ENCODE results near the gene DLGAP5.

Gene DLGAP5

DNA sequence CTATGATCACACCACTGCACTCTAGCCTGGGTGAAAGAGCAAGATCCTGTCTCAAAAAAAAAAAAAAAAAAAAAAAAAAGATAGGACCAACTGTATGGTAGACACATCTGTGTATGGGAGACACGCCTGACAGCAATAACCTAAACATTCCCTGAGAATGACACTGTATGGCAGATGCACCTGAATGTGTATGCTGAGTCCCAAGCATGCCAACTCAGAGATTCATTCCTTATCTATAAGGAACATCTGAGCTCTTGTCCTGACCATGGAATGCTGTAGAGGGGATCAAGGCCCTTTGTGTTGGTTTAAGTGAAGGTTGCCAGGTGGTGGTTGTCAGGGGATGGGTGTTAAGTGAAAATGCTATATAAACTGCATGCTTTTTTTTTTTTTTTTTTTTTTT, 81.5 kb downstream of the DLGAP5 start:
- no peak for DNase-seq (ENCODE audit: low spot score)

DNA sequence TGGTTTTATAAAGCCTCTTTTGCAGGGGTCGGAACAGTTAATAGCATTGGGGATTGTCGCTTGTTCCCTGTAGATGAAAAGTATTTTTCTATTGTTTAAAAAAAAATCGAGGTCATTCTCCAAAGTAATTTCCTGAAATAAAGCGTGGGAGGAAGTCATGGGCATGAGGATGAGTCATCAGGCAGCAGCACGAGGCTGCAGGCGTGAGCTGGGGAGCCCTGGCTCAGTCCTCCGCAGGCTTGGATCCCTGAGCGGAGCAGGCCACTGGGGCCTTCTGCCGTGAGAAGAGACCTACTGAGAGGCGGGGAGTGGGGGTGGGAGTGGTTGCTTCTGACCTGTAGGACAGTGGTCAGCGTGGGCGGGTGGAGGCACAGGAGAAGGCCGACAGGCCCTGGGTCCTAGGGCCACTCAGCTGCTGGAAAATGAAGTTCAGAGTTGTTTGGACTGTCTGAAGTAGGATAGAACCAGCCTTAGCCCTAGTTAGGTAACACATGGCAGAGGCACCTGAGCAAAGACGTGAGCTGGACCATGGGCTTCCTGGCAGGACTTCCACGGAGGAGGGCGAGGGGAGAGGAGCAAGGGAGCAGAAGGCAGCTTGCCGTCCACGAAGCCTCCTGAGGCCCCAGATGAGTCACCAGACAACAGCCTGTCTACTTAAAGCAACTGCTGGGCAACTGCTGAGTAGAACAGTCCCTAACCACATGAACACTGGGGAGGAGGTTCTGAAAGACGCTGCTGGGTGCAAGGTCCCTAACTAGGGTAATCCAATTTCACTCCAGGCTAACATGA, 83.4 kb downstream of the DLGAP5 start:
- DNase-seq (ENCODE audit: low spot score) = no peak

DNA sequence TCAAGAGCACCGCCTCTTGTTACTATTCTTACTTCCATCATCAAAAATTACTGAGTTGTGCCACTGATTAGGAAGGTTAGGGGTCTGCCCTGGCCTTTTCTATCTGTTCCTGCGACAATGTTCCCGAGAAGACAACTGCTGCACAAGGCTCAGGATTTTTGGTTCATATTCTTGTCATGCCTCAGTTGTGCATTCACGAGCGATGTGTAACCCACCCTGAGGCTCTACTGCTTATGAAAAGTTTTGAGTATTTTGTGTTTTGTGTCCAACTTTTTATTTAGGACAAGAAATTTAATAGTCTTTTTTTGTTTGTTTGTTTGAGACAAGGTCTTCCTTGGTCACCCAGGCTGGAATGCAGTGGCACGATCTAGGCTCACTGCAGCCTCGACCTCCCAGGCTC, 85.4 kb downstream of the DLGAP5 start:
- no peak for DNase-seq (ENCODE audit: low spot score)

DNA sequence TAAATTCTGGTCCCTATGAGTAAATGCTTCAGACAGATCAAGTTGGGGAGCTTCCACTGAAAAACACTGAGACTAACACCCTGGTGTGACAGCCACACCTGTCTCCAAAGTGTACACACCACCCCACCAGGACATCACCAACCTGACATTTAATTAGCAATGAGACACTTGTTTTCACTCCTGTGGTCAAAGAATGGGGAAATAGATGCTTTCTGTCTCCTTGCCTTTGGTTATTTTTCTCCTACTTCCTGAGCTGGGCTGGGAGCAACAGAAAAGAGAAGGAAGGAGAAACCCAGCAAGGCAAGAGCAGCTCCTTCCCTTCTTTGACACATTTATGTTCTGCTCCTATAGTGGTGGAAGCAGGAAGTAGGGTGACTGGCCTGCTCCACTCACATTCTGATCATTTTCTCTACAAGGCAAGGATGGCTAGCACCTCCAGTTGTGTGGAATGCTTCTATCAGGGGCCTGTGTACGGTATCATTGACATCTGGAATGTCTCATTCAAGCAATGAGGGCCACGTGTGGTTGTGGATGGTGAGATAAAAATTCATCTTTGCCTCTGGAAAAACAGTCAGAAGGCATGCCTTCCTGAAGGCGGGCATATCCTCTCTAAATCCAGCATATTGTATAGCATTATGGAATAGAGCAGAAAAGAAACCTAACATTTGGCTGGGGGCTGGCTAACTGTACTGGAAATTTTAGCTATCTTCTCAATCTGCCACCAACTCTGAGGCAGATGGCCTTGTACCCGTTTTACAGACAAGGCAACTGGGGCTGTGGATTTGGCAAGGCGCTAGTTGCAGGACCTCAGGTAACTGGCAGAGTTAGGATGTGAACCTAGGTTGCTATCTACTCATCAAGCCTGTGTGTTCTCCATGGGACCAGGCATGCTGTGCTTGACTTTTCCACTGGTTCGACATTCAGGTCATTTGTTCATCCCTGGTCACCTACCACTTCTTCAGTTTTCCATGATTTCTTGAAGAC, 87.1 kb downstream of the DLGAP5 start:
- DNase-seq (ENCODE audit: low spot score) = no peak

DNA sequence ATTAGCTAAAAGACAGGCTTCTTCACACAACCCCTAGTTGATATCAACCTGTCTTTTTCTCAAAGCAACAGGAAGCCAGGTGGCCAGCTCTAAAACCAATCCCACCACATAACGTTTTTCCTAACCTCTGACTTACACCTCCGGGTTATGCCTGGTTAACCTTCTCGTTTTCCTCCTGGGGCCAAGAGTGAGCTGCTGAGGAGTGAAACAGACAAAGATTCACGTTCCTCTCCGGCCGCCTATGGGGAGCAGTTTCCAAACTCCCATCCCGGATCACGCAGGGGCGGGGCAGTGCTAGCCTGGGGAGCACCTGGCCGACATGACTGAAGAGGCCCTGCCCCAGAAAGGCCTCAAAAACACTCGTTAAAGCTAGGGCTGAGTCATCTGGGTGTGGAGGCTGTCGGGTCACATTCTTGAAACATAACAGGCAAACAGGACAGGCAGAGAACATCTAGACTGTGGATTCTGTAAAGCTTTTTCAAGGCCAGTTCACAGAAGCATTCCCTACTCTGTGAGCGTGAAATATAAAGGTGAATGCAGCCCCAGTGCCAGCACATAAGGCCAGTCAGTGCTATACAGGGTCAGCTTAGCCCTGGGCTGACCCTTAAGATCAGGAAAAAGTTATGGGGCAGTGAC, 88.3 kb downstream of the DLGAP5 start:
- DNase-seq (ENCODE audit: low spot score) = no peak

DNA sequence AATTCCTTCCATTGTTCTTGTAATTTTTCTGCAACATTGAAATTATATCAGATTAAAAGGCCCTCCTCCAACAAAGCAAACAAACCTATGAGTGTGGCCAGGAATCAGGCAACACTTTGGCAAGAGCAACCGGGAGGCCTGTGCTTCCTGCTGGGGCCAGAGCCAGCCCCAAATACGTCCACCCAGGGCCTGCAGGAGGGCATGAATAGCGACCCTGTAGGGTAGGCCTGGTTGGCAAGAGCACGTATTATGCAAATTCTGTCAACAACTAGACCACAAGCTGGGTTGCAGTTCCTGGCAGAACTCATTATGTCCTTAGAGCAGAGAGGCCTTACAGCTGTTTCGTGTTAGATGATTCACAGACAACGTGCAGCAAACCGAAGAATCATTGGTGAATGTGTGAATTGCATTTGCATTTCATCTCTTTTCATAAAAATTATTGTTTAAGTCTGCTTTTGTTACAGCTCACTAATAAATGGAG, 89.2 kb downstream of the DLGAP5 start:
- peak; percentile 78 for DNase-seq (ENCODE audit: low spot score)

DNA sequence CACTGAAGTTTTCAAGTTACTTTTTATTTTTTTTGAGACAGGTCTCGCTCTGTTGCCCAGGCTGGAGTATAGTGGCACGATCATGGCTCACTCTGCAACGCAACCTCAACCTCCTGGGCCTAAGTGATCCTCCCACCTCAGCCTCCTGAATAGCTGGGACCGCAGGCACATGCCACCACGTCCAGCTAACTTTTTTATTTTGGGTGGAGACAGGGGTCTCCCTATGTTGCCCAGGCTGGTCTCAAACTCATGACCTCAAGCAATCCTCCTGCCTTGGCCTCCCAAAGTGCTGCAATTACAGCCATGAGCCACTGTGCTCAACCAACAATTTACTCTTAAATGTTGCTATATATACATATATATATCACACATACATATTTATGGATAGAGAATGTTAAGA, 89.7 kb downstream of the DLGAP5 start:
- DNase-seq (ENCODE audit: low spot score) = no peak

GRCh38 chr14:55099756-55100155, 91.6 kb downstream of the DLGAP5 start:
- DNase-seq (ENCODE audit: low spot score) = no peak

DNA sequence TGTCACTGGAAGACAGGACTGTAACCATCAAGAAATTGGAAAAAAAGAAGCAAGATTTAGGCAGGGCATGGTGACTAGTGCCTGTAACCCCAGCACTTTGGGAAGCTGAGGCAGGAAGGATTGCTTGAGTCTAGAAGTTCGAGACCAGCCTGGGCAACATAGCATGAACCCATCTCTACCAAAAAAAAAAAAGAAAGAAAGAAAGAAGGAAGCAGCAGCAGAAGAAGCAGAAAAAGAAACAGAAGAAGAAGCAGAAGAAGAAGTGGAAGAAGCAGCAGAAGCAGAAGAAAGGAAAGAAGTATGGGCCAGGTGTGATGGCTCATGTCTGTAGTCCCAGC, 92.9 kb downstream of the DLGAP5 start:
- DNase-seq (ENCODE audit: low spot score) = no peak

Data from NAMALWA (cell line).